Activated CD4-positive, alpha-beta memory T cell treated with anti-CD3 and anti-CD28 coated beads, Interleukin-2, amount 10 ng/mL, durations not matched to agents 7 days and 5 days (primary cell): Measurements from ENCODE around the gene ENOX2. TPM values are rescaled to one million over a fixed set of nuclear protein-coding genes. Genes with fewer than 3 reads are reported as not detected.

ENCODE experiments used
- CTCF ChIA-PET: fragments of 350-600 bp; sonication (Branson Sonifier 250); formaldehyde crosslinking; loops from one replicate; lab custom pipeline; 2021; ENCODE audit warnings: antibody characterized with exemption, inconsistent platforms; lab: Charles Lee
- POLR2A ChIA-PET: fragments of 350-600 bp; sonication (Branson Sonifier 250); formaldehyde crosslinking; loops from one replicate; lab custom pipeline; 2021; ENCODE audit warnings: antibody characterized with exemption; lab: Charles Lee
- DNase-seq: peaks from one replicate; pipeline ENCODE4 v3.0.0-alpha.2; 2020
- H3K27ac Mint-ChIP-seq: one replicate; pipeline ENCODE4 v1.8.0; 2021; ENCODE audit warnings: mild to moderate bottlenecking, mixed read lengths
- H3K27me3 Mint-ChIP-seq: one replicate; pipeline ENCODE4 v1.8.0; 2021; ENCODE audit warnings: mixed read lengths
- H3K36me3 Mint-ChIP-seq: one replicate; pipeline ENCODE4 v1.8.0; 2021; ENCODE audit warnings: low read depth, mixed read lengths
- H3K4me1 Mint-ChIP-seq: one replicate; pipeline ENCODE4 v1.8.0; 2021; ENCODE audit warnings: mixed read lengths
- H3K4me3 Mint-ChIP-seq: one replicate; pipeline ENCODE4 v1.8.0; 2021; ENCODE audit warnings: mild to moderate bottlenecking, mixed read lengths
- H3K9me3 Mint-ChIP-seq: one replicate; pipeline ENCODE4 v1.8.0; 2021; ENCODE audit warnings: mixed read lengths
- total RNA-seq, 2 experiments: library from RNA; stranded (reverse); gene quantifications; one replicate each; pipeline ENCODE4 v1.2.3, GENCODE V29; 2021

ENOX2 gene
- total RNA-seq, 2 experiments from 2014 or later: 10.3 to 13.4 TPM

DNA sequence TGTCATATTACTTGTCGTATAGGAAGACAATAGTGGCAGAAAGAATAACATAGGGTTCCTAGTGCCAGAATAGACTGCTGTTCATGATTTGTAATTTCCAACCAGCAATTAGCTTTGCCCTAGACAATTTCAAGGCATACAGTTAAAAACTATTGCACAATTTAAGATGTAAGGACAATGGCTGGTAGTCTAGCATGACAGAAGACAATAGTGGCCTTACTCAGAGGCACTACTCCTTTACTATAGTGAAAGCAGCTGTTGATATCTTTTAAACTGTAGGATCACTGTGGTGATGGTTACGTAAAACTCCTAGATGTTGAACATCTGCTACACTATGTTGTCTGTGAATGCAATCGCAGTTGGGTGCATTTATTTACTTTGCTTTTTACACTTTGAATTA is 266.7 kb downstream of the ENOX2 start:
- Mint-ChIP-seq H3K9me3 (no peaks in the 10 kb centered on the region), H3K27me3 (no peaks in the 10 kb centered on the region), H3K36me3 (no peaks in the 10 kb centered on the region), H3K27ac (no peak overlapping the region), H3K4me1 (no peaks in the 10 kb centered on the region), H3K4me3 (no peak overlapping the region)
- ChIA-PET CTCF (no interaction called here), POLR2A (no interaction called here)
- no peak for DNase-seq

DNA sequence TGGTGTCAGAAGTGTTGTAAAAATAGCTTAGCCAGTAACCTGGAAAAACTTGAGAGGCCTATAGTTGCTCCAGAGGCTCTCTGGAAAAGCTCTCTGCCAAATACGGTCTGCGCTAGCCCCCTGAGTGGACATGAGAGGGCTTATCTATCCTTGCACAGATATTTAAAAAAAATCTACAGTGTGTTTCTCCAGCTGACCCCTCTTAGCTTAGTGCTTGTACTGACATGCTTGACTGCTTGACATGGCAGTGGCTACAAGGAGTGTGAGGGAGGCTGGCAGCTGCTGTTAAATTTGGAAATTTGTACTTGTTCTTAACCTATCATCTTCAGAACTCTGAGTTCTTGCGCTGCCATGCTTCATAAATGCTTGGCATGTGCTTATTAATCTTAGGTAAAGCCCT is 272.0 kb downstream of the ENOX2 start:
- POLR2A ChIA-PET: no interaction called here
- Mint-ChIP-seq H3K27ac (no peak overlapping the region), H3K36me3 (no peaks in the 10 kb centered on the region), H3K4me1 (no peaks in the 10 kb centered on the region), H3K4me3 (no peak overlapping the region), H3K9me3 (no peaks in the 10 kb centered on the region), H3K27me3 (no peaks in the 10 kb centered on the region)
- DNase-seq: no peak
- CTCF ChIA-PET: no interaction called here

DNA sequence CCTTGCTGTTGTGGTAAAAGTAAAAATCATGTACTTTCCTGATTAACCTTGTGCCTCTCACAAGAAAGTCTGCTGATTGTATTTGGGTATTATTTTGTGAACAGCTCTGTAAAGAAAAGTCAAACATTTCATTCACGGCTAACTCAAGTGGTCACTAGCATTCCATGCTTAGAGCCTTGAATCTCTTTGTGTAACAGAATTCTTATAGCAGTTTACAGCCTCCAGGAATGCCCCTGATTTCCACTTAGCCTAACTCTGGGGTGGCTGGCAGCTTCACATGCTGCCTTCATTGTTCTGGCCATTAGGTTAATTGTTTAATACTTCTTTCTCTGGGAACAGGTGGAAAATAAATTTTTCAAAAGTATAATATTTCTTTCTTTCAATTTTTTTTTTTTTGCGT is 274.5 kb downstream of the ENOX2 start:
- no peaks in the 10 kb centered on the region for H3K4me1 Mint-ChIP-seq
- H3K36me3 Mint-ChIP-seq: no peaks in the 10 kb centered on the region
- no peak overlapping the region for H3K4me3 Mint-ChIP-seq
- ChIA-PET CTCF (no interaction called here), POLR2A (no interaction called here)
- H3K9me3 Mint-ChIP-seq: no peaks in the 10 kb centered on the region
- H3K27ac Mint-ChIP-seq: no peak overlapping the region
- DNase-seq: no peak
- H3K27me3 Mint-ChIP-seq: no peaks in the 10 kb centered on the region

DNA sequence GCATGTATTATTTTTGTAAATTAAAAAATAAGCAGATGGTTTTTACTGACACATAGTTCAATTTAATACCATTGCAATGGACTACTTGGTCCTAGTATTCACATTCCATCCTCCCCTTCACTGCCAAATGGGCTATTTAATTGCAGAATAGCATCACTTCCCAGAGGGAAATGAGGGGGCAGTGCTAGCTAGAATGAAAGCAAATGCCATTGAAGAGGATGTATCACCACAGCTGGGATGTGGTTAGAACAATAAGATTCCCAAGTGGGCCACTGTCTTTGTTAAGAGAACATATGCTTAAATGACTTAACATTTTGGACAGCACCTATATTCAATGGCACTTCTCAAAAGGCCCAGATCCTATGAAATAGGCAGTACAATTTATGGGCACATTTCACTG is 276.5 kb downstream of the ENOX2 start:
- no peak for DNase-seq
- Mint-ChIP-seq H3K27me3 (no peaks in the 10 kb centered on the region), H3K36me3 (no peaks in the 10 kb centered on the region), H3K4me3 (no peak overlapping the region), H3K4me1 (no peaks in the 10 kb centered on the region), H3K27ac (no peak overlapping the region), H3K9me3 (no peaks in the 10 kb centered on the region)
- POLR2A ChIA-PET: no interaction called here
- CTCF ChIA-PET: no interaction called here

DNA sequence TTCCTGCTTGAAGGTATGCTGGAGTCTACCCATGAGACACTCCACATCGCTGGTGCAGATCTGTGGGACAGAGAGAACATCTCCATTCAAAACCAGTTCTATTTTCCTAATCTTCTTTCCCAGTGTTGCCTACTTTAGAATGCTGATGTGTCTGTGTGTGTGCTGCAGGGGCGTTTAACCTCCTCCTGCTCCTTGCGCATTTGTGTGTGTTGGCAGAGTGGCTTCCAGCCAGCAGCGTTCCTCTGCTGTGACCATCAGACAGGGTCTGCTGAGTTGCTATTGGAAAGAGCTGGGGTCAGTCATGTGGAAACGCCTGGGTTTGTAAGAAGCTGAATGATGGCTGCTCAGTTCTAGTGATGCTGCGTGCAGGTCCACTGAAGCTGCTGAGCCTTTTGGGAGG is 277.6 kb downstream of the ENOX2 start:
- Mint-ChIP-seq H3K4me1 (no peaks in the 10 kb centered on the region), H3K36me3 (no peaks in the 10 kb centered on the region), H3K9me3 (no peaks in the 10 kb centered on the region), H3K4me3 (no peak overlapping the region), H3K27ac (no peak overlapping the region), H3K27me3 (no peaks in the 10 kb centered on the region)
- ChIA-PET POLR2A (no interaction called here), CTCF (no interaction called here)
- DNase-seq: no peak

DNA sequence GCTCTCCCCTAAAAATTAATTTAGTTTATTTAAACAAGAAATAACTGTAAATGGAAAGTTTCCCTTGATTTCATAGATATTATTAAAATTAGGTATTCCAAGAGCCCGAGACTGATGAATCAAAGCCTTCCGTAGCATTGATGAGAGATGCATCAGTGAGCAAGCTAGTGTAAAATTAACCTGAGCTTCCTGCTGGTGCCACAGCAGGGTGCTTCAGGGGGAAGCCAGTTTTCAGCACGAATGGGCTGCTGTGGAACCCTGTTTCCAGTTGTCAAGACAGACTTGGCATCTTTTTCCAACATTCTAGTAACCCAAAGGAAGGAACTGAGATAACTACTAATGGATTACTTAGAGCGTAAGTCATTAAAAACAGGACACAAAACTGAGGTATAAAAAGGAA is 279.5 kb downstream of the ENOX2 start:
- Mint-ChIP-seq H3K27me3 (no peaks in the 10 kb centered on the region), H3K4me3 (no peak overlapping the region), H3K36me3 (no peaks in the 10 kb centered on the region), H3K27ac (no peak overlapping the region), H3K4me1 (no peaks in the 10 kb centered on the region), H3K9me3 (no peaks in the 10 kb centered on the region)
- POLR2A ChIA-PET: no interaction called here
- CTCF ChIA-PET: no interaction called here
- no peak for DNase-seq

DNA sequence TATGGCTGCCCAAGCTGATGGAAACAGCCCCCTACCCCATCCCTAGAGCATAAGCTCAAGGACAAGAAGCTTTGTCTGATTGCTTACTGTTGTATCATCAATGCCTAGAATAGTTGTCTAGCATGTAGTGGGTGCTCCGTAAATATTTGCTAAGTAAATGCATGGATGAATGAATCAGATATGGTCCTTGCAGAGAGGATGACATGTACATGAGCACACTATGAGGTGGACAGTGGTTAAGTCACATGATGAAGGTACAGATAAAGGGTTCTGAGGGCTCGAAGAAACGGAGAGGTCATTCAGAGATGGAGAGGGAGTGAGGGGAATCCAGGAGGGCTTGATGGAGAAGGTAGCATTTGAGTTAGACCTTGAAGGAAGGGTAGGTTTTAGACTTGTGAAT is 287.1 kb downstream of the ENOX2 start:
- ChIA-PET POLR2A (no interaction called here), CTCF (no interaction called here)
- H3K27ac Mint-ChIP-seq: no peak overlapping the region
- no peak overlapping the region for H3K4me3 Mint-ChIP-seq
- no peak for DNase-seq
- no peaks in the 10 kb centered on the region for H3K9me3 Mint-ChIP-seq
- H3K4me1 Mint-ChIP-seq: no peaks in the 10 kb centered on the region
- H3K36me3 Mint-ChIP-seq: no peaks in the 10 kb centered on the region
- H3K27me3 Mint-ChIP-seq: peaks cover 1% of the 10 kb centered on the region

DNA sequence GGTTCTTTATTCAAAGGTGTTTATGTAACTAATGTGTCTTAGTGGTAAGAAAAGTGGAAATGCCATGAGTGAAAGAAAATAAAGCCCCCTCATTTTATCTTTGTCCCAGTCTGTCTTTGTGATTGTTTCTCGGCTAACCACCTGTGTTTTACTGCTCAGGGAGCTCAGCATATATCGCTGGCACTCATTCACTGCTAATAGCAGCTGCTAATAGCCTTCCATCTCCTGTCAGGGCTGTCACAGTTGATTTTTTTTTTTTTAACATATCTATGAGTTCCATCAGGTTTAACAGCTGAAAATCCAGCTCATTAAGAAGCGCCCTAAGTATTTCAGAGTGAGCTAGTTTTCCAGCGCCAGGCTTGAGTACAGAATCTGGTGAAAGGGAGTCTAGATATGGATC is 295.6 kb downstream of the ENOX2 start:
- ChIA-PET POLR2A (no interaction called here), CTCF (no interaction called here)
- no peaks in the 10 kb centered on the region for H3K9me3 Mint-ChIP-seq
- no peak overlapping the region for H3K27ac Mint-ChIP-seq
- H3K36me3 Mint-ChIP-seq: no peaks in the 10 kb centered on the region
- H3K27me3 Mint-ChIP-seq: no peaks in the 10 kb centered on the region
- no peak for DNase-seq
- H3K4me1 Mint-ChIP-seq: no peaks in the 10 kb centered on the region
- H3K4me3 Mint-ChIP-seq: no peak overlapping the region

DNA sequence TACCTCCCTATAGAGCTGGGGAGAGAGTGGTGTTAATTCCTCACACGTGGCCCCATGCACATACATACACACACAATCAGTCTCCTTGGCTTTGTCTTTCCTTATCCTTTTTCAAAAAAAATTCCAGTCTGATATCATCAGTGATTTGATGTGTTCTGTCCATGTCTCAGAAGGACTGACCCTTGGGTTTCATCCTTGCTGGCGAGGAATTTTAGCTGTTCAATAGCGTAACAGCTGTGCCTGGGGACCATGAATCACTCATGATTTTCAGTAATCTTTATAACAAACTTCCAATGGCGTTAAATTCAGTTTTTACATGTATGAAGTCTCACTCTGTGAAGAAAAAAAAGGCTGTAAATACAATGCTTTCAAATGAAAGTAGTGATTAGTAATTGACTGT is 296.6 kb downstream of the ENOX2 start:
- DNase-seq: no peak
- H3K27ac Mint-ChIP-seq: no peak overlapping the region
- no peaks in the 10 kb centered on the region for H3K27me3 Mint-ChIP-seq
- H3K4me3 Mint-ChIP-seq: no peak overlapping the region
- no peaks in the 10 kb centered on the region for H3K9me3 Mint-ChIP-seq
- H3K4me1 Mint-ChIP-seq: no peaks in the 10 kb centered on the region
- POLR2A ChIA-PET: no interaction called here
- no peaks in the 10 kb centered on the region for H3K36me3 Mint-ChIP-seq
- CTCF ChIA-PET: no interaction called here

DNA sequence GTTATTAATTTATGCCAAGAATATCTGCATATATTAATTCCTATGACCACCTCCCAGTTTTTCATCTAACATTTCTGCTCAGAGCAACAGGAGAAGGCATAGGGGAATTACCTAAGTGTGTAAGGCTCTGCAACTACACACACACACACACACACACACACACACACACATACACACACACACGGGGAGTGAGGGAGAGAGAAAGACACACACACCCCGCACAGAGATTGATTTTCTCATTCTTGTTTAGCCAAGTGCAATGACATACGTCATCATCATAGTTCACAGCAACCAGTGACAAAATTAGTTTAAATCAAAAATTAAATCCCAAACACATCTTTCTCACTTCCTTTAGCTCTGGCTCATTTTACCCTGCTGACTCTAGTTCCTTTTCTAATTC is 298.1 kb downstream of the ENOX2 start:
- H3K9me3 Mint-ChIP-seq: no peaks in the 10 kb centered on the region
- H3K4me1 Mint-ChIP-seq: no peaks in the 10 kb centered on the region
- H3K36me3 Mint-ChIP-seq: no peaks in the 10 kb centered on the region
- H3K27me3 Mint-ChIP-seq: no peaks in the 10 kb centered on the region
- H3K27ac Mint-ChIP-seq: no peak overlapping the region
- ChIA-PET POLR2A (no interaction called here), CTCF (no interaction called here)
- no peak for DNase-seq
- H3K4me3 Mint-ChIP-seq: no peak overlapping the region

DNA sequence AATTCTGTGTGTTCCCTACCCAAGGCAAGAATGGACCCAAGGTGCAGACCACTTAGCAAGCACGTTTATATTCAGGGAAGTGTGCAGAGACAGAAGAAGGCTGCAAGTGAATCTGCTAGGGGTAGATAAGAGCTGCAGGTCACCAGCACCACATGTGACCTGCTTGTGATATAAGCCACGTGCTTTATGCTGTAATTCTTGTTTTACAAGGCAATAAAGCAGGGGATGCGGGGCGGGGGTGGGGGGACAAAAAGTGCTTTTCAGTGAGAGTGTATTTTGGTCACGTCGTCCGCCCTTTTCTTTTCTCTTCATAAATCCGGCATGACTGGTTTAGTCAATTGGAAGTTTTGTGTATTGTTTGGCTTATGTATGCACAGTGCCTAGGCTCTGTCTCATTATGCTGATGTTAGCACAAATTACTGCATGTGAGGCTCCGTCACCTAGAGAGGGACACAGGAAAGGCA is 308.5 kb downstream of the ENOX2 start:
- no peaks in the 10 kb centered on the region for H3K4me1 Mint-ChIP-seq
- no peak overlapping the region for H3K27ac Mint-ChIP-seq
- H3K9me3 Mint-ChIP-seq: no peaks in the 10 kb centered on the region
- no peak for DNase-seq
- POLR2A ChIA-PET: no interaction called here
- H3K36me3 Mint-ChIP-seq: no peaks in the 10 kb centered on the region
- H3K4me3 Mint-ChIP-seq: no peak overlapping the region
- CTCF ChIA-PET: no interaction called here
- H3K27me3 Mint-ChIP-seq: no peaks in the 10 kb centered on the region

DNA sequence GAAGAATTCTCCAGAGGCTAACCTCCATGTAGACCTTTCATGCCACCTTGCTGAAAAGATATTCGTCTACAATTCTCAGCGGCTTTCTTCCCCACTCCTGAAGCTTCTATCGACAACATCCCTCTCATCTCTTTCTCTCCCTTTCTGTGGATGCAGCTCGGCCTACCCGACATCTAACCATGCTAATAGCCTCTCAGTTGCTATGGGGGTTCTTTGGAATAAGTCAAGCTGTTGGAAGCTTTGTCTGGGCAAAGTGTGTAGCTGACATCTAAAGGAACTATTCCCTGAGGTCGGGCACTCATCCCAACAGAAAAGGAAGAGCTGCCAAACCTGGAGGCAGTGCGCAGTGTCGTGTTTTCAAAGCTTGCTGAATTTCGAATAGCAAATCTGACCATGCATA is 309.1 kb downstream of the ENOX2 start:
- no peaks in the 10 kb centered on the region for H3K36me3 Mint-ChIP-seq
- H3K4me1 Mint-ChIP-seq: no peaks in the 10 kb centered on the region
- no peaks in the 10 kb centered on the region for H3K9me3 Mint-ChIP-seq
- no peak overlapping the region for H3K4me3 Mint-ChIP-seq
- CTCF ChIA-PET: no interaction called here
- H3K27ac Mint-ChIP-seq: no peak overlapping the region
- no peaks in the 10 kb centered on the region for H3K27me3 Mint-ChIP-seq
- POLR2A ChIA-PET: no interaction called here
- no peak for DNase-seq

DNA sequence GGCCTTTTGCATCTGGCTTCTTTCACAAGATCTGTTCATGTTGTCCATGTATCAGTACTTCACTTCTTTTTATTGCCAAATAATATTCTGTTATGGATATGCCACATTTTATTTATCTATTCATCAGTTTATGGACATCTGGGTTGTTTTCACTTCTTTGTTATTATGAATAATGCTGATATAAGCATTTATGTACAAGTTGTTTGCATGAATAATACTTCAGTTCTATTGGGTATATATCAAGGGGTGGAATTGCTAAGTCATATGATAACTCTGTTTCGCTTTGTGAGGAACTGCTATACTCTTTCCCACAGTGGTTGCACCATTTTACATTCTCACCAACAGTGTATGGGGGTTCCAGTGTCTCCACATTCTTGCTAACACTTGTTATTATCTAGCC is 310.8 kb downstream of the ENOX2 start:
- Mint-ChIP-seq H3K4me3 (no peak overlapping the region), H3K27ac (no peak overlapping the region), H3K4me1 (no peaks in the 10 kb centered on the region), H3K9me3 (no peaks in the 10 kb centered on the region), H3K27me3 (no peaks in the 10 kb centered on the region), H3K36me3 (no peaks in the 10 kb centered on the region)
- POLR2A ChIA-PET: no interaction called here
- no peak for DNase-seq
- CTCF ChIA-PET: no interaction called here

DNA sequence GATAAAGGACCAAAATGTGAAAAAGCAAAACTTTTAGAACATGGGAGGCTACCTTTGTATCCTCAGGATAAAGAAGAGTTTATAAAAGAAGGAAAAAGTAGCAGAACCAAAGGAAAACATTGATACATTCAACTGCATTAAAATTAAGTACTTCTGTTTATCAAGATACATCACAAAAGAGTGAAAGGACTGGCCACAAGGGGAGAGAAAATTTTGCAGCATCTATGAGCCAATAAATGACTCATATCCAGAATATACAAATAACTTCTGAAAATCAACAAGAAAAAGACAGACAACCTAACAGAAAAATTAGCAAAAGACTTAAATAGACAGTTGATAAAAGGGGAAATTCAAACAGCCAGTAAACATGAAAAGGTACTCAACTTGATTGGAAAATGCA is 324.1 kb downstream of the ENOX2 start:
- ChIA-PET POLR2A (no interaction called here), CTCF (no interaction called here)
- no peaks in the 10 kb centered on the region for H3K36me3 Mint-ChIP-seq
- no peak for DNase-seq
- no peak overlapping the region for H3K27ac Mint-ChIP-seq
- H3K27me3 Mint-ChIP-seq: peaks cover 4% of the 10 kb centered on the region
- H3K4me3 Mint-ChIP-seq: no peak overlapping the region
- no peaks in the 10 kb centered on the region for H3K4me1 Mint-ChIP-seq
- H3K9me3 Mint-ChIP-seq: no peaks in the 10 kb centered on the region

DNA sequence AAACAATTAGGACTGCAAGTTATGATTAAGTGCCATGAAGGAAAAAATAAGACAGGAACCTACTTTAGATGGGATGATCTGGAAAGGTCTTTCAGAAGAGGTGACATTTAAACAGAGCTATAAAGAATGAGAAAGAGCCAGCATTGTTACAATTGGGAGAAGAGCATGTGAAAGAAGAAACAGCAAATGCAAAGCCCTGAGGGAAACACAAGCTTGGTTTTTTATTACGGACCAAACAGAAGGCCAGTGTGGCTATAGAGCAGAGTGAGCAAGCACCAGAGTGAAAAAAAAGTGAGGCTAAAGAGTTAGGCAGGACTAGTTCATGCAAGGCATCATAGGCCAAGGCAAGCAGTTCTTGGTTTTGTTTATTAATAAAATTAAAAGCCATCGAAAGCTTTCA is 325.6 kb downstream of the ENOX2 start:
- Mint-ChIP-seq H3K36me3 (no peaks in the 10 kb centered on the region), H3K27me3 (peaks cover 3% of the 10 kb centered on the region), H3K4me1 (no peaks in the 10 kb centered on the region), H3K27ac (no peak overlapping the region), H3K9me3 (no peaks in the 10 kb centered on the region), H3K4me3 (no peak overlapping the region)
- POLR2A ChIA-PET: no interaction called here
- CTCF ChIA-PET: interaction anchor here (1.5 kb wide), 1 partner anchor 78 kb away, joined by 4 read pairs; no protein-coding TSS in a partner anchor
- no peak for DNase-seq
